ENCODE data around the gene WNK1. TPM values are rescaled to one million over a fixed set of nuclear protein-coding genes. Genes with fewer than 3 reads are reported as not detected.

The WNK1 gene
- total RNA-seq, 1 donor from 2014 or later: 157 TPM

GRCh38 chr12:805022-805632, 52.7 kb downstream of the WNK1 start:
- H3K4me1 Mint-ChIP-seq (ENCODE audit: low read depth, unreplicated experiment): peaks cover 19% of the 10 kb centered on the region
- H3K4me1 ChIP-seq (ENCODE audit: insufficient read depth, low read length): peaks cover 7% of the 10 kb centered on the region

DNA sequence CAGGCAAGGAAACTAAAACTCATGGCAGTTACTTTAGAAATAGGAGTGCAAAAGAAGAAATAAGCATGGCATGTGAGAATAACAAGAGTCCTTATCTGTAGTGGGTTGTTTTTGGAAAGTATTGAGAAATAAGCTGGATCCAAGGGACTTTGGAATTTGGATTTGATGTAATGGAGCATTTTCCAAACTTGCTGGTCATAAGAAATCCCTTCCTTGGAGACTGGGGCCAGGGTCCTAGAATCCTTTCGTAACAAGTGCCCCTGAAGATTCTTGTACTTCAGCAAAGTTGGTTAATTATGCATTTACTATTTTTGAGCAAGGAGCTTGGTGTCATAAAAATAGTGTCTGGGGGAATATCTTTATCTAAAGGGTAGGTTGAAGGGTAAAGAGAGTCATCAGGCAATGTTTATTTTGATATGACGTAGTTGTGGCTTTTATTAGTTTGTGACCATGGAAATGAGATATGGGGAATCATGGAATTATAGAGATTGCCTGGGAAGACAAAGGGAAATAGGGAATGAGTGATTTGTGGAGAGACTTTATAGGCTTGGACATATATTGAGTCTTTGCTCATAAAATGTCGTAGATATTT, 53.9 kb downstream of the WNK1 start:
- H3K27ac ChIP-seq (ENCODE audit: low read depth, low read length): peak overlapping the region; percentile 43
- Mint-ChIP-seq H3K27ac (ENCODE audit: unreplicated experiment) (no peak overlapping the region), H3K27me3 (ENCODE audit: low read depth, unreplicated experiment) (no peaks in the 10 kb centered on the region), H3K4me1 (ENCODE audit: low read depth, unreplicated experiment) (peaks cover 25% of the 10 kb centered on the region), H3K36me3 (ENCODE audit: low read depth, unreplicated experiment) (no peaks in the 10 kb centered on the region), H3K9me3 (ENCODE audit: unreplicated experiment) (no peaks in the 10 kb centered on the region), H3K4me3 (ENCODE audit: unreplicated experiment) (no peak overlapping the region)
- H3K4me1 ChIP-seq (ENCODE audit: insufficient read depth, low read length): peaks cover 7% of the 10 kb centered on the region
- H3K27me3 ChIP-seq (ENCODE audit: insufficient read depth, low read length): no peaks in the 10 kb centered on the region
- peaks cover 97% of the 10 kb centered on the region for H3K79me2 ChIP-seq (ENCODE audit: insufficient read depth, low read length)
- peak overlapping the region; percentile 33 for H3K4me2 ChIP-seq (ENCODE audit: low read length)
- TF ChIP-seq, protein P1, sequence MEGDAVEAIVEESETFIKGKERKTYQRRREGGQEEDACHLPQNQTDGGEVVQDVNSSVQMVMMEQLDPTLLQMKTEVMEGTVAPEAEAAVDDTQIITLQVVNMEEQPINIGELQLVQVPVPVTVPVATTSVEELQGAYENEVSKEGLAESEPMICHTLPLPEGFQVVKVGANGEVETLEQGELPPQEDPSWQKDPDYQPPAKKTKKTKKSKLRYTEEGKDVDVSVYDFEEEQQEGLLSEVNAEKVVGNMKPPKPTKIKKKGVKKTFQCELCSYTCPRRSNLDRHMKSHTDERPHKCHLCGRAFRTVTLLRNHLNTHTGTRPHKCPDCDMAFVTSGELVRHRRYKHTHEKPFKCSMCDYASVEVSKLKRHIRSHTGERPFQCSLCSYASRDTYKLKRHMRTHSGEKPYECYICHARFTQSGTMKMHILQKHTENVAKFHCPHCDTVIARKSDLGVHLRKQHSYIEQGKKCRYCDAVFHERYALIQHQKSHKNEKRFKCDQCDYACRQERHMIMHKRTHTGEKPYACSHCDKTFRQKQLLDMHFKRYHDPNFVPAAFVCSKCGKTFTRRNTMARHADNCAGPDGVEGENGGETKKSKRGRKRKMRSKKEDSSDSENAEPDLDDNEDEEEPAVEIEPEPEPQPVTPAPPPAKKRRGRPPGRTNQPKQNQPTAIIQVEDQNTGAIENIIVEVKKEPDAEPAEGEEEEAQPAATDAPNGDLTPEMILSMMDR (IDR thresholded peaks at IDR 0.05; ENCODE audit: insufficient read depth, low read depth, low read length): no peak
- TF ChIP-seq EZH2 (IDR thresholded peaks at IDR 0.05; ENCODE audit: insufficient read depth, low read length): no peak
- H3K4me3 ChIP-seq (ENCODE audit: insufficient read depth, low read depth, low read length): no peak overlapping the region
- H3K9me3 ChIP-seq (ENCODE audit: insufficient read depth, low read depth, low read length): no peaks in the 10 kb centered on the region
- no peaks in the 10 kb centered on the region for H3K36me3 ChIP-seq (ENCODE audit: insufficient read depth, low read length)
- DNase-seq (ENCODE audit: low read depth) (peak; percentile 66), FAIRE-seq (no peak)
- no peak overlapping the region for H2AFZ ChIP-seq (ENCODE audit: low read depth, low read length)
- H3K9ac ChIP-seq (ENCODE audit: low read length): peak overlapping the region; percentile 15
- H4K20me1 ChIP-seq (ENCODE audit: insufficient read depth, low read length): peaks cover 74% of the 10 kb centered on the region

More at GRCh38 chr12:805022-805632, 52.7 kb downstream of the WNK1 start:
- Histone ChIP-seq H2AFZ (ENCODE audit: low read depth, low read length) (no peak overlapping the region), H3K9ac (ENCODE audit: low read length) (no peak overlapping the region), H3K9me3 (ENCODE audit: insufficient read depth, low read depth, low read length) (no peaks in the 10 kb centered on the region), H4K20me1 (ENCODE audit: insufficient read depth, low read length) (peaks cover 73% of the 10 kb centered on the region), H3K79me2 (ENCODE audit: insufficient read depth, low read length) (peaks cover 97% of the 10 kb centered on the region), H3K4me3 (ENCODE audit: insufficient read depth, low read depth, low read length) (no peak overlapping the region), H3K27me3 (ENCODE audit: insufficient read depth, low read length) (no peaks in the 10 kb centered on the region), H3K27ac (ENCODE audit: low read depth, low read length) (no peak overlapping the region), H3K4me2 (ENCODE audit: low read length) (no peak overlapping the region), H3K36me3 (ENCODE audit: insufficient read depth, low read length) (no peaks in the 10 kb centered on the region)
- no peak for DNase-seq (ENCODE audit: low read depth)
- Mint-ChIP-seq H3K4me3 (ENCODE audit: unreplicated experiment) (no peak overlapping the region), H3K9me3 (ENCODE audit: unreplicated experiment) (no peaks in the 10 kb centered on the region), H3K27ac (ENCODE audit: unreplicated experiment) (no peak overlapping the region), H3K27me3 (ENCODE audit: low read depth, unreplicated experiment) (no peaks in the 10 kb centered on the region), H3K36me3 (ENCODE audit: low read depth, unreplicated experiment) (no peaks in the 10 kb centered on the region)
- no peak for FAIRE-seq
- TF ChIP-seq, protein P1 (IDR thresholded peaks at IDR 0.05; ENCODE audit: insufficient read depth, low read depth, low read length): no peak
- TF ChIP-seq EZH2 (IDR thresholded peaks at IDR 0.05; ENCODE audit: insufficient read depth, low read length): no peak

Data from astrocyte (in vitro differentiated cells and primary cell).